ENCODE results near the gene LGI1. TPM values are rescaled to one million over a fixed set of nuclear protein-coding genes. Genes with fewer than 3 reads are reported as not detected.

Gene LGI1
- total RNA-seq, 2 donors from 2014 or later, result 4.7 TPM; not detected in 1

GRCh38 chr10:93812659-93813338, 55.1 kb downstream of the LGI1 start:
- Histone ChIP-seq H3K4me1 (ENCODE audit: control insufficient read depth in 1 of 2, low read depth in 2 of 2) (peaks cover 4 to 10% of the 10 kb centered on the region in 2 donors), H3K4me3 (no peak overlapping the region), H3K9me3 (no peaks in the 10 kb centered on the region), H3K27ac (no peak overlapping the region), H3K36me3 (no peaks in the 10 kb centered on the region), H3K27me3 (replicated peaks; ENCODE audit: insufficient read depth) (no peaks in the 10 kb centered on the region)
- no peak for TF ChIP-seq CTCF (IDR thresholded peaks at IDR 0.05)
- DNase-seq (ENCODE audit: low spot score) (no peak), ATAC-seq (ENCODE audit: insufficient number of reproducible peaks, low FRiP score, low read depth) (no peak)

- Histone ChIP-seq H3K27ac (no peak overlapping the region), H3K9me3 (no peaks in the 10 kb centered on the region), H3K36me3 (no peaks in the 10 kb centered on the region), H3K4me3 (no peak overlapping the region), H3K4me1 (ENCODE audit: control insufficient read depth in 1 of 2, low read depth in 2 of 2) (peaks cover 4 to 10% of the 10 kb centered on the region in 2 donors), H3K27me3 (replicated peaks; ENCODE audit: insufficient read depth) (no peaks in the 10 kb centered on the region)
- peak; percentile 42 for TF ChIP-seq CTCF (IDR thresholded peaks at IDR 0.05)
- no peak for DNase-seq (ENCODE audit: low spot score)
- no peak for ATAC-seq (ENCODE audit: insufficient number of reproducible peaks, low FRiP score, low read depth)
Measured at GRCh38 chr10:93813507-93814465, 56.0 kb downstream of the LGI1 start.

- no peak for ATAC-seq (ENCODE audit: insufficient number of reproducible peaks, low FRiP score, low read depth)
- Histone ChIP-seq H3K27me3 (replicated peaks; ENCODE audit: insufficient read depth) (no peaks in the 10 kb centered on the region), H3K4me3 (peak overlapping the region; percentile 55), H3K4me1 (ENCODE audit: control insufficient read depth in 1 of 2, low read depth in 2 of 2) (peaks cover 4 to 10% of the 10 kb centered on the region in 2 donors), H3K9me3 (no peaks in the 10 kb centered on the region), H3K27ac (peak overlapping the region in 1 of 2 donors; percentile 29), H3K36me3 (no peaks in the 10 kb centered on the region)
- DNase-seq (ENCODE audit: low spot score), result no peak
- no peak for TF ChIP-seq CTCF (IDR thresholded peaks at IDR 0.05)
Measured at GRCh38 chr10:93815304-93816096, 57.8 kb downstream of the LGI1 start.

- no peaks in the 10 kb centered on the region for H3K36me3 ChIP-seq
- no peak overlapping the region for H3K27ac ChIP-seq
- H3K4me3 ChIP-seq, result peak overlapping the region; percentile 55
- no peaks in the 10 kb centered on the region for H3K27me3 ChIP-seq (replicated peaks; ENCODE audit: insufficient read depth)
- no peak for DNase-seq (ENCODE audit: low spot score)
- H3K4me1 ChIP-seq (ENCODE audit: control insufficient read depth in 1 of 2, low read depth in 2 of 2), result peaks cover 4 to 10% of the 10 kb centered on the region in 2 donors
- H3K9me3 ChIP-seq, result no peaks in the 10 kb centered on the region
- peak; percentile 65 for TF ChIP-seq CTCF (IDR thresholded peaks at IDR 0.05)
- ATAC-seq (ENCODE audit: insufficient number of reproducible peaks, low FRiP score, low read depth), result peak; percentile 58
Measured at GRCh38 chr10:93816123-93816747, 58.5 kb downstream of the LGI1 start.

Data from thoracic aorta (tissue), 2 donors.